WTC11 (cell line): ENCODE data around the gene DAPK1.

Experiments
- ATF3 ChIP-seq: sonication (generic); formaldehyde crosslinking; conservative IDR thresholded peaks from 2 replicates; pipeline ENCODE4 v1.8.1; 2022; ENCODE audit warnings: mild to moderate bottlenecking, missing genetic modification reagents
- CREB1 ChIP-seq: sonication (generic); formaldehyde crosslinking; IDR thresholded peaks from 2 replicates; pipeline ENCODE4 v1.8.0; 2023; ENCODE audit warnings: mild to moderate bottlenecking, missing genetic modification reagents
- CTCF ChIP-seq: fragments of 200-600 bp; IDR thresholded peaks from 2 replicates; pipeline ENCODE4 v1.8.0; 2022; ENCODE audit warnings: antibody characterized with exemption
- E2F4 ChIP-seq: sonication (generic); formaldehyde crosslinking; IDR thresholded peaks from 2 replicates; pipeline ENCODE4 v1.8.1; 2022; ENCODE audit warnings: low read depth, mild to moderate bottlenecking, moderate library complexity, missing genetic modification reagents, borderline replicate concordance
- E2F5 ChIP-seq: sonication (generic); formaldehyde crosslinking; IDR thresholded peaks from 2 replicates; pipeline ENCODE4 v1.8.1; 2022; ENCODE audit warnings: mild to moderate bottlenecking, moderate library complexity, missing genetic modification reagents
- JUN ChIP-seq: sonication (generic); formaldehyde crosslinking; IDR thresholded peaks from 2 replicates; pipeline ENCODE4 v1.8.0; 2023; ENCODE audit warnings: mild to moderate bottlenecking, missing genetic modification reagents
- MAX ChIP-seq: sonication (generic); formaldehyde crosslinking; IDR thresholded peaks from 2 replicates; pipeline ENCODE4 v1.8.0; 2022; ENCODE audit warnings: mild to moderate bottlenecking, missing genetic modification reagents
- USF2 ChIP-seq: sonication (generic); formaldehyde crosslinking; IDR thresholded peaks from 2 replicates; pipeline ENCODE4 v1.8.1; 2023; ENCODE audit warnings: mild to moderate bottlenecking, missing genetic modification reagents, moderate library complexity
- ZNF138 ChIP-seq: sonication (generic); formaldehyde crosslinking; conservative IDR thresholded peaks from 2 replicates; pipeline ENCODE4 v1.8.1; 2022; ENCODE audit warnings: mild to moderate bottlenecking, moderate library complexity, missing genetic modification reagents
- ZNF232 ChIP-seq: sonication (generic); formaldehyde crosslinking; IDR thresholded peaks from 2 replicates; pipeline ENCODE4 v1.8.0; 2022; ENCODE audit warnings: mild to moderate bottlenecking, missing genetic modification reagents

- no peak for TF ChIP-seq E2F4 (CRISPR knock-in tag)
- TF ChIP-seq JUN (CRISPR knock-in tag) = no peak
- TF ChIP-seq CTCF = no peak
- no peak for TF ChIP-seq ZNF138 (CRISPR knock-in tag)
- no peak for TF ChIP-seq USF2
- TF ChIP-seq CREB1 (CRISPR knock-in tag) = no peak
- no peak for TF ChIP-seq E2F5
- TF ChIP-seq ZNF232 = no peak
- no peak for TF ChIP-seq ATF3 (CRISPR knock-in tag)
- no peak for TF ChIP-seq MAX (CRISPR knock-in tag)
Measured at GRCh38 chr9:87614397-87614796, 116.7 kb downstream of the DAPK1 start.
